GM12878 (cell line): Measurements from ENCODE around the gene PLA2G6. TPM values are rescaled to one million over a fixed set of nuclear protein-coding genes. Genes with fewer than 3 reads are reported as not detected.

Experiments used
- HDAC2 ChIP-seq: fragments of 200-600 bp; sonication (generic); IDR thresholded peaks from 2 replicates; pipeline ENCODE4 v1.6.1; 2017
- JUNB ChIP-seq: IDR thresholded peaks from 2 replicates; pipeline ENCODE4 v1.6.1; 2016; ENCODE audit warnings: antibody characterized with exemption, mild to moderate bottlenecking
- KLF5 ChIP-seq: fragments of 450-650 bp; IDR thresholded peaks from 2 replicates; pipeline ENCODE4 v1.6.1; 2014; ENCODE audit warnings: mild to moderate bottlenecking; ENCODE audit not compliant: partially characterized antibody
- PML ChIP-seq: IDR thresholded peaks from 2 replicates; pipeline ENCODE4 v1.6.1; 2012; ENCODE audit warnings: low read length, inconsistent platforms
- RAD51 ChIP-seq: fragments of 450-650 bp; IDR thresholded peaks from 2 replicates; pipeline ENCODE4 v1.6.1; 2016; ENCODE audit warnings: moderate library complexity, mild to moderate bottlenecking, inconsistent platforms
- RB1 ChIP-seq: fragments of 450-650 bp; formaldehyde crosslinking; IDR thresholded peaks from 2 replicates; pipeline ENCODE4 v1.6.1; 2017; ENCODE audit warnings: mild to moderate bottlenecking, borderline replicate concordance
- SMC3 ChIP-seq: IDR thresholded peaks from 2 replicates; pipeline ENCODE4 v1.6.1; 2011; ENCODE audit warnings: low read length, improper control_type of control experiment, borderline replicate concordance
- SPI1 ChIP-seq: IDR thresholded peaks from 2 replicates; pipeline ENCODE4 v1.6.1; 2011; ENCODE audit warnings: low read depth, mild to moderate bottlenecking, low read length, moderate library complexity, borderline replicate concordance; ENCODE audit not compliant: insufficient read depth
- SUPT20H ChIP-seq: IDR thresholded peaks from 2 replicates; pipeline ENCODE4 v1.6.1; 2011; ENCODE audit warnings: low read depth, mild to moderate bottlenecking, low read length, moderate library complexity, borderline replicate concordance; ENCODE audit not compliant: control insufficient read depth
- polyA plus RNA-seq, 11 experiments: library from polyadenylated mRNA; depleted of rRNA in 4 of 11; unstranded in 6 of 11; stranded (reverse) in 5 of 11; fragments of >200 nt; fragmentation: Nextera tagmentation in 4 of 11; fragmentation: Illumina TruSeq in 1 of 11; extraction: Ambion mirVana in 4 of 11; extraction: Trizol in 1 of 11; gene quantifications; 1 replicate in 1 of 11; 2 replicates in 10 of 11; pipeline versions ENCODE4 v1.2.1 to v1.2.3, GENCODE V29; 2011 to 2016; ENCODE audit warnings: inconsistent platforms in 2 of 11, missing spikeins in 2 of 11, low read depth in 1 of 11
- total RNA-seq, 4 experiments: library from RNA; depleted of rRNA in 3 of 4; stranded (reverse); fragments of >200 nt in 3 of 4; fragmentation: Illumina TruSeq in 1 of 4; extraction: Trizol in 1 of 4; gene quantifications; 2 replicates each; pipeline versions ENCODE4 v1.2.1 to v1.2.3, GENCODE V29; 2013 to 2021
- TF ChIP-seq, protein P1 (sequence below): fragments of 450-650 bp; IDR thresholded peaks from 2 replicates; pipeline ENCODE4 v1.6.1; 2017; ENCODE audit warnings: antibody characterized with exemption, mild to moderate bottlenecking, moderate library complexity
- TF ChIP-seq, protein P2 (sequence below): fragments of 450-650 bp; IDR thresholded peaks from 2 replicates; pipeline ENCODE4 v1.6.1; 2018; ENCODE audit warnings: mild to moderate bottlenecking, low read depth, moderate library complexity; ENCODE audit not compliant: partially characterized antibody
- TF ChIP-seq, protein P3 (sequence below): fragments of 450-650 bp; formaldehyde crosslinking; IDR thresholded peaks from 2 replicates; pipeline ENCODE4 v1.4.0; 2020; ENCODE audit warnings: mild to moderate bottlenecking, moderate library complexity
- TF ChIP-seq, protein P4 (sequence below): fragments of 450-650 bp; IDR thresholded peaks from 2 replicates; pipeline ENCODE4 v1.6.1; 2016; ENCODE audit warnings: mild to moderate bottlenecking, moderate library complexity, borderline replicate concordance
- TF ChIP-seq, protein P5 (sequence below): fragments of 450-650 bp; IDR thresholded peaks from 2 replicates; pipeline ENCODE4 v1.6.1; 2014; ENCODE audit warnings: mild to moderate bottlenecking

The PLA2G6 gene
- total and polyA plus RNA-seq, 10 of the 15 experiments (the other 5 are each of a cell fraction or from before 2014, with no cell fraction given), result 0.15 to 42.2 (median 15.8) TPM

DNA sequence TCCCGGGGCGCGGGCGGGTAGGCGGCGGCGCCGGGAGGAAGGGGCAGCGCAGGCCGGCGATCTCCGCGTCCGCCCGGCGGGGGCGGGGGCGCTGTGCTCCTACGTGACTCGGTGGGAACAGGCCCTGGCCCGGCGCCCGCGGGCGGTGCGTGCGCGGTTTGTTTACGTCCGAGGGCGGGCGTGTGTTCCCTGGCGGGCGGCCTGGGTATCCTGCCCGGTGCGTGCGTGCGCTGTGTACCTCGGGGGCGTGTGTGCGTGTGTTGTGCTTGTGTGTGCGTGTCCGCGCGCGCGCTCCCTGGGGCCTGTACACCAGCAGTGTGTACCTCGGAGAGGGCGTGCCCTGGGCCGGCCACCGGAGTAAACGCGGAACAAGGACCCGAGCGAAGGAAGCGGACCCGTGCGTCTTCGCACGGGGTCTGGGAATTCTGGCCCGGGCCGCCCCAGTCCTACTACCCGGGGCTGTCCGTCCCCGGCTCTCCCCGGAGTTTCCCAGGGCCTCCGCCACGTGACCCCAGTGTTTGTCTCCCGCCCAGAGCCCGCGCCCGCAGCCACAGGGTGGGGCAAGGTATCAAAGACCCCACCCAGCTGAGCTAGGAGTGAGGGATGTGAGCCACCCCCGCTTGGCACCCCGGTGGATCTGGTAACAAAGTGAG lies 20.9 kb upstream of the PLA2G6 start (continued):
- TF ChIP-seq, protein P1, sequence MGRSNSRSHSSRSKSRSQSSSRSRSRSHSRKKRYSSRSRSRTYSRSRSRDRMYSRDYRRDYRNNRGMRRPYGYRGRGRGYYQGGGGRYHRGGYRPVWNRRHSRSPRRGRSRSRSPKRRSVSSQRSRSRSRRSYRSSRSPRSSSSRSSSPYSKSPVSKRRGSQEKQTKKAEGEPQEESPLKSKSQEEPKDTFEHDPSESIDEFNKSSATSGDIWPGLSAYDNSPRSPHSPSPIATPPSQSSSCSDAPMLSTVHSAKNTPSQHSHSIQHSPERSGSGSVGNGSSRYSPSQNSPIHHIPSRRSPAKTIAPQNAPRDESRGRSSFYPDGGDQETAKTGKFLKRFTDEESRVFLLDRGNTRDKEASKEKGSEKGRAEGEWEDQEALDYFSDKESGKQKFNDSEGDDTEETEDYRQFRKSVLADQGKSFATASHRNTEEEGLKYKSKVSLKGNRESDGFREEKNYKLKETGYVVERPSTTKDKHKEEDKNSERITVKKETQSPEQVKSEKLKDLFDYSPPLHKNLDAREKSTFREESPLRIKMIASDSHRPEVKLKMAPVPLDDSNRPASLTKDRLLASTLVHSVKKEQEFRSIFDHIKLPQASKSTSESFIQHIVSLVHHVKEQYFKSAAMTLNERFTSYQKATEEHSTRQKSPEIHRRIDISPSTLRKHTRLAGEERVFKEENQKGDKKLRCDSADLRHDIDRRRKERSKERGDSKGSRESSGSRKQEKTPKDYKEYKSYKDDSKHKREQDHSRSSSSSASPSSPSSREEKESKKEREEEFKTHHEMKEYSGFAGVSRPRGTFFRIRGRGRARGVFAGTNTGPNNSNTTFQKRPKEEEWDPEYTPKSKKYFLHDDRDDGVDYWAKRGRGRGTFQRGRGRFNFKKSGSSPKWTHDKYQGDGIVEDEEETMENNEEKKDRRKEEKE, result no peak
- TF ChIP-seq KLF5 (no peak), PML (no peak), SPI1 (no peak), JUNB (no peak), SMC3 (no peak), SUPT20H (no peak), RB1 (peak; percentile 60; the same call in 1 of the 2 replicates), HDAC2 (no peak), RAD51 (peak; percentile 85)
- TF ChIP-seq, protein P2, sequence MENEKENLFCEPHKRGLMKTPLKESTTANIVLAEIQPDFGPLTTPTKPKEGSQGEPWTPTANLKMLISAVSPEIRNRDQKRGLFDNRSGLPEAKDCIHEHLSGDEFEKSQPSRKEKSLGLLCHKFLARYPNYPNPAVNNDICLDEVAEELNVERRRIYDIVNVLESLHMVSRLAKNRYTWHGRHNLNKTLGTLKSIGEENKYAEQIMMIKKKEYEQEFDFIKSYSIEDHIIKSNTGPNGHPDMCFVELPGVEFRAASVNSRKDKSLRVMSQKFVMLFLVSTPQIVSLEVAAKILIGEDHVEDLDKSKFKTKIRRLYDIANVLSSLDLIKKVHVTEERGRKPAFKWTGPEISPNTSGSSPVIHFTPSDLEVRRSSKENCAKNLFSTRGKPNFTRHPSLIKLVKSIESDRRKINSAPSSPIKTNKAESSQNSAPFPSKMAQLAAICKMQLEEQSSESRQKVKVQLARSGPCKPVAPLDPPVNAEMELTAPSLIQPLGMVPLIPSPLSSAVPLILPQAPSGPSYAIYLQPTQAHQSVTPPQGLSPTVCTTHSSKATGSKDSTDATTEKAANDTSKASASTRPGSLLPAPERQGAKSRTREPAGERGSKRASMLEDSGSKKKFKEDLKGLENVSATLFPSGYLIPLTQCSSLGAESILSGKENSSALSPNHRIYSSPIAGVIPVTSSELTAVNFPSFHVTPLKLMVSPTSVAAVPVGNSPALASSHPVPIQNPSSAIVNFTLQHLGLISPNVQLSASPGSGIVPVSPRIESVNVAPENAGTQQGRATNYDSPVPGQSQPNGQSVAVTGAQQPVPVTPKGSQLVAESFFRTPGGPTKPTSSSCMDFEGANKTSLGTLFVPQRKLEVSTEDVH, result no peak
- TF ChIP-seq, protein P3, sequence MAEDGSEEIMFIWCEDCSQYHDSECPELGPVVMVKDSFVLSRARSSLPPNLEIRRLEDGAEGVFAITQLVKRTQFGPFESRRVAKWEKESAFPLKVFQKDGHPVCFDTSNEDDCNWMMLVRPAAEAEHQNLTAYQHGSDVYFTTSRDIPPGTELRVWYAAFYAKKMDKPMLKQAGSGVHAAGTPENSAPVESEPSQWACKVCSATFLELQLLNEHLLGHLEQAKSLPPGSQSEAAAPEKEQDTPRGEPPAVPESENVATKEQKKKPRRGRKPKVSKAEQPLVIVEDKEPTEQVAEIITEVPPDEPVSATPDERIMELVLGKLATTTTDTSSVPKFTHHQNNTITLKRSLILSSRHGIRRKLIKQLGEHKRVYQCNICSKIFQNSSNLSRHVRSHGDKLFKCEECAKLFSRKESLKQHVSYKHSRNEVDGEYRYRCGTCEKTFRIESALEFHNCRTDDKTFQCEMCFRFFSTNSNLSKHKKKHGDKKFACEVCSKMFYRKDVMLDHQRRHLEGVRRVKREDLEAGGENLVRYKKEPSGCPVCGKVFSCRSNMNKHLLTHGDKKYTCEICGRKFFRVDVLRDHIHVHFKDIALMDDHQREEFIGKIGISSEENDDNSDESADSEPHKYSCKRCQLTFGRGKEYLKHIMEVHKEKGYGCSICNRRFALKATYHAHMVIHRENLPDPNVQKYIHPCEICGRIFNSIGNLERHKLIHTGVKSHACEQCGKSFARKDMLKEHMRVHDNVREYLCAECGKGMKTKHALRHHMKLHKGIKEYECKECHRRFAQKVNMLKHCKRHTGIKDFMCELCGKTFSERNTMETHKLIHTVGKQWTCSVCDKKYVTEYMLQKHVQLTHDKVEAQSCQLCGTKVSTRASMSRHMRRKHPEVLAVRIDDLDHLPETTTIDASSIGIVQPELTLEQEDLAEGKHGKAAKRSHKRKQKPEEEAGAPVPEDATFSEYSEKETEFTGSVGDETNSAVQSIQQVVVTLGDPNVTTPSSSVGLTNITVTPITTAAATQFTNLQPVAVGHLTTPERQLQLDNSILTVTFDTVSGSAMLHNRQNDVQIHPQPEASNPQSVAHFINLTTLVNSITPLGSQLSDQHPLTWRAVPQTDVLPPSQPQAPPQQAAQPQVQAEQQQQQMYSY (CRISPR knock-in tag), result no peak
- TF ChIP-seq, protein P4, sequence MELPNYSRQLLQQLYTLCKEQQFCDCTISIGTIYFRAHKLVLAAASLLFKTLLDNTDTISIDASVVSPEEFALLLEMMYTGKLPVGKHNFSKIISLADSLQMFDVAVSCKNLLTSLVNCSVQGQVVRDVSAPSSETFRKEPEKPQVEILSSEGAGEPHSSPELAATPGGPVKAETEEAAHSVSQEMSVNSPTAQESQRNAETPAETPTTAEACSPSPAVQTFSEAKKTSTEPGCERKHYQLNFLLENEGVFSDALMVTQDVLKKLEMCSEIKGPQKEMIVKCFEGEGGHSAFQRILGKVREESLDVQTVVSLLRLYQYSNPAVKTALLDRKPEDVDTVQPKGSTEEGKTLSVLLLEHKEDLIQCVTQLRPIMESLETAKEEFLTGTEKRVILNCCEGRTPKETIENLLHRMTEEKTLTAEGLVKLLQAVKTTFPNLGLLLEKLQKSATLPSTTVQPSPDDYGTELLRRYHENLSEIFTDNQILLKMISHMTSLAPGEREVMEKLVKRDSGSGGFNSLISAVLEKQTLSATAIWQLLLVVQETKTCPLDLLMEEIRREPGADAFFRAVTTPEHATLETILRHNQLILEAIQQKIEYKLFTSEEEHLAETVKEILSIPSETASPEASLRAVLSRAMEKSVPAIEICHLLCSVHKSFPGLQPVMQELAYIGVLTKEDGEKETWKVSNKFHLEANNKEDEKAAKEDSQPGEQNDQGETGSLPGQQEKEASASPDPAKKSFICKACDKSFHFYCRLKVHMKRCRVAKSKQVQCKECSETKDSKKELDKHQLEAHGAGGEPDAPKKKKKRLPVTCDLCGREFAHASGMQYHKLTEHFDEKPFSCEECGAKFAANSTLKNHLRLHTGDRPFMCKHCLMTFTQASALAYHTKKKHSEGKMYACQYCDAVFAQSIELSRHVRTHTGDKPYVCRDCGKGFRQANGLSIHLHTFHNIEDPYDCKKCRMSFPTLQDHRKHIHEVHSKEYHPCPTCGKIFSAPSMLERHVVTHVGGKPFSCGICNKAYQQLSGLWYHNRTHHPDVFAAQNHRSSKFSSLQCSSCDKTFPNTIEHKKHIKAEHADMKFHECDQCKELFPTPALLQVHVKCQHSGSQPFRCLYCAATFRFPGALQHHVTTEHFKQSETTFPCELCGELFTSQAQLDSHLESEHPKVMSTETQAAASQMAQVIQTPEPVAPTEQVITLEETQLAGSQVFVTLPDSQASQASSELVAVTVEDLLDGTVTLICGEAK, result no peak
- TF ChIP-seq, protein P5, sequence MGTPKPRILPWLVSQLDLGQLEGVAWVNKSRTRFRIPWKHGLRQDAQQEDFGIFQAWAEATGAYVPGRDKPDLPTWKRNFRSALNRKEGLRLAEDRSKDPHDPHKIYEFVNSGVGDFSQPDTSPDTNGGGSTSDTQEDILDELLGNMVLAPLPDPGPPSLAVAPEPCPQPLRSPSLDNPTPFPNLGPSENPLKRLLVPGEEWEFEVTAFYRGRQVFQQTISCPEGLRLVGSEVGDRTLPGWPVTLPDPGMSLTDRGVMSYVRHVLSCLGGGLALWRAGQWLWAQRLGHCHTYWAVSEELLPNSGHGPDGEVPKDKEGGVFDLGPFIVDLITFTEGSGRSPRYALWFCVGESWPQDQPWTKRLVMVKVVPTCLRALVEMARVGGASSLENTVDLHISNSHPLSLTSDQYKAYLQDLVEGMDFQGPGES, result no peak
